Skeletal muscle tissue (tissue), 4 donors: Measurements from ENCODE around the gene PRDX3. TPM values are rescaled to one million over a fixed set of nuclear protein-coding genes. Genes with fewer than 3 reads are reported as not detected.

Experiments used
- H3K27ac ChIP-seq: one replicate; pipeline ENCODE4 v1.7.0; 2013; ENCODE audit warnings: mild to moderate bottlenecking, low read depth, low read length, inconsistent platforms
- H3K27me3 ChIP-seq, 3 donors: one replicate each; pipeline ENCODE4 v1.7.0; 2013; ENCODE audit warnings: low read length in 3 of 3; ENCODE audit not compliant: control insufficient read depth in 3 of 3, insufficient read depth in 3 of 3
- H3K36me3 ChIP-seq, 3 donors: one replicate each; pipeline ENCODE4 v1.7.0; 2013; ENCODE audit warnings: low read length in 3 of 3; ENCODE audit not compliant: control insufficient read depth in 3 of 3, insufficient read depth in 3 of 3
- H3K4me1 ChIP-seq, 3 donors: one replicate each; pipeline ENCODE4 v1.7.0; 2013; ENCODE audit warnings: low read length in 3 of 3, mild to moderate bottlenecking in 3 of 3; ENCODE audit not compliant: control insufficient read depth in 3 of 3, insufficient read depth in 3 of 3
- H3K4me3 ChIP-seq, 3 donors: one replicate each; pipeline ENCODE4 v1.7.0; 2013; ENCODE audit warnings: low read length in 3 of 3
- H3K9ac ChIP-seq, 3 donors: one replicate each; pipeline ENCODE4 v1.7.0; 2013; ENCODE audit warnings: low read length in 3 of 3, mild to moderate bottlenecking in 3 of 3, moderate library complexity in 2 of 3, low read depth in 1 of 3
- H3K9me3 ChIP-seq, 3 donors: one replicate each; pipeline ENCODE4 v1.7.0; 2013; ENCODE audit warnings: low read length in 3 of 3; ENCODE audit not compliant: control insufficient read depth in 3 of 3
- total RNA-seq: library from RNA; depleted of rRNA; stranded (reverse); fragments of >200 nt; gene quantifications from one replicate; pipeline ENCODE4 v1.2.3, GENCODE V29; 2014
- donor health status: Osteomylitis.

Gene PRDX3
- total RNA-seq, 1 donor from 2014 or later, result 89.2 TPM

- Histone ChIP-seq H3K27me3 (no peaks in the 10 kb centered on the region), H3K4me1 (peaks cover 18 to 19% (median 18%) of the 10 kb centered on the region in 3 donors), H3K36me3 (peaks cover 0 to 2% (median 0%) of the 10 kb centered on the region in 3 donors), H3K27ac (no peak overlapping the region), H3K4me3 (no peak overlapping the region), H3K9ac (no peak overlapping the region), H3K9me3 (no peaks in the 10 kb centered on the region)
Observed at GRCh38 chr10:119216127-119216526, 37.5 kb upstream of the PRDX3 start.

GRCh38 chr10:119215371-119215770, 36.8 kb upstream of the PRDX3 start:
- Histone ChIP-seq H3K9ac (no peak overlapping the region), H3K36me3 (peaks cover 0 to 2% (median 0%) of the 10 kb centered on the region in 3 donors), H3K4me3 (no peak overlapping the region), H3K4me1 (peaks cover 18 to 19% (median 18%) of the 10 kb centered on the region in 3 donors), H3K9me3 (no peaks in the 10 kb centered on the region), H3K27me3 (no peaks in the 10 kb centered on the region), H3K27ac (no peak overlapping the region)

DNA sequence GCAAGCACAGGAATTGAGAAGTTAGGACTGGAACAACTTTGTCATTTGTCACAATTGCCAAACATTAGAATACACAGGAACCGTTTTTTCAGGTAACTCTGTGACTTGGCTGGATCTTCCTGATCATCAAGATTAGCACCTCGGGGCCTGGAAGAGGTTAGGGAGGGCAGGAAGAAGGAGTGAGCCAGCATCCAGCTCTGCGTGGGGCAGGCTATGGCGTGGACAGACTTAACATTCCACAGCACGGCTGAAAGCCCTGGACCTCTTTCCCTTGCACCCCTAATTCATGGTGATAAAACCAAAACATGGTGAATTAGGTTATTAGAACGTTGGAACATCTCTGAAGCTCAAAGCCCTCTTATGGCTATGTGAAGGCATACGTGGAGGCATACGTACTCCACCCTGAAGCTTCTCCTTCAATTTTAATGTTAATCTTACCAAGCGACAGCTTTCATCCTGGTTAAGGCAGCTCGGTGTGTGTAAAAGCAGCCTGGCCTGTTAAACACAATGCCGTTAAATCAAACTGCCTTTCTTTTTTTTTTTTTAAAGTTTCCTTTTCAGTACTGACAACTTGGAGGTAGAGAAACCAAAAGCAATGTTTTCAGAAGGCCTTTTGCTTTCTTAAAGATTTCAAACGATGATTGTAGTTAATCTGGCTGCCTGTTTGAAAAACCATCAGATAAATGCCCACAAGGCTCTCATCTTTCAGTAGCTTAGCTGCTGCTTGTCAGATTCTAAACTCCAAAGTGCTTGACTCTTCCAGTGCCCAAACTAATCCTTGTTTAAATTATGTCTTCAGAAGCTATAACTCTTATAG, 33.2 kb upstream of the PRDX3 start:
- peak overlapping the region in 2 of 3 donors; percentile 31 for H3K4me3 ChIP-seq
- peaks cover 0 to 2% (median 0%) of the 10 kb centered on the region in 3 donors for H3K36me3 ChIP-seq
- H3K9me3 ChIP-seq, result no peaks in the 10 kb centered on the region
- H3K27ac ChIP-seq, result peak overlapping the region; percentile 64
- H3K4me1 ChIP-seq, result peaks cover 23 to 27% (median 25%) of the 10 kb centered on the region in 3 donors
- no peaks in the 10 kb centered on the region for H3K27me3 ChIP-seq
- peak overlapping the region; percentile 16 to 50 (median 45) for H3K9ac ChIP-seq

- Histone ChIP-seq H3K4me1 (peaks cover 27 to 32% (median 29%) of the 10 kb centered on the region in 3 donors), H3K27me3 (no peaks in the 10 kb centered on the region), H3K36me3 (peaks cover 0 to 2% (median 0%) of the 10 kb centered on the region in 3 donors), H3K4me3 (no peak overlapping the region), H3K27ac (peak overlapping the region; percentile 64), H3K9ac (no peak overlapping the region), H3K9me3 (no peaks in the 10 kb centered on the region)
Observed at GRCh38 chr10:119211176-119211575, 32.6 kb upstream of the PRDX3 start.

DNA sequence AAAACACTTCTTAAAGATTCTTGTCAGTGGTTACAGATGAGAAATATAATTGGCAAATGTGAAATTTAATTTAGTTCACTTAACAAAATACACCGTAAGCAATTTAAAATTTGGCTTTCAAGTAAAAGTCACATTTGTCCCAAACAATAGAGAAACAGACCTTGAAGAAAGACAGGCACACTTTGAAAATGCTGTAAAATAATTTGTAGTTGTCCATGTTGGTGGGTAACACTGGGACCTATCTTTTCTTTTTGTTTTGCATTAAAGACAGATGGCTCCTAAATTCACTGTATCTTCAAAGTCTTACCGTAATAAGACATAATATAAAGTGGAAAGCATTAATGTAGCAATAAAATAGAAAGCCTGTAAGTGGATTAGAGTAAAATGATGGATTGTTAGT, 32.0 kb upstream of the PRDX3 start:
- Histone ChIP-seq H3K9me3 (no peaks in the 10 kb centered on the region), H3K36me3 (peaks cover 0 to 2% (median 0%) of the 10 kb centered on the region in 3 donors), H3K4me3 (no peak overlapping the region), H3K4me1 (peaks cover 31 to 36% (median 34%) of the 10 kb centered on the region in 3 donors), H3K9ac (no peak overlapping the region), H3K27ac (peak overlapping the region; percentile 36), H3K27me3 (no peaks in the 10 kb centered on the region)

- Histone ChIP-seq H3K4me3 (peak overlapping the region; percentile 75 to 88 (median 87)), H3K36me3 (peaks cover 0 to 2% (median 0%) of the 10 kb centered on the region in 3 donors)
Observed at GRCh38 chr10:119209736-119210355, 31.2 kb upstream of the PRDX3 start.

GRCh38 chr10:119209035-119209735, 30.6 kb upstream of the PRDX3 start:
- Histone ChIP-seq H3K27me3 (no peaks in the 10 kb centered on the region), H3K4me3 (peak overlapping the region; percentile 75 to 88 (median 87)), H3K9ac (peak overlapping the region; percentile 72 to 85 (median 74)), H3K27ac (peak overlapping the region; percentile 51), H3K9me3 (no peaks in the 10 kb centered on the region), H3K4me1 (peaks cover 31 to 36% (median 34%) of the 10 kb centered on the region in 3 donors), H3K36me3 (peaks cover 0 to 2% (median 0%) of the 10 kb centered on the region in 3 donors)

More at GRCh38 chr10:119209736-119210355, 31.2 kb upstream of the PRDX3 start:
- H3K9ac ChIP-seq, result peak overlapping the region in 2 of 3 donors; percentile 74 to 85
- H3K9me3 ChIP-seq, result no peaks in the 10 kb centered on the region
- peaks cover 31 to 36% (median 34%) of the 10 kb centered on the region in 3 donors for H3K4me1 ChIP-seq
- H3K27ac ChIP-seq, result peak overlapping the region; percentile 51
- H3K27me3 ChIP-seq, result no peaks in the 10 kb centered on the region

- Histone ChIP-seq H3K4me1 (peaks cover 31 to 36% (median 34%) of the 10 kb centered on the region in 3 donors), H3K27me3 (no peaks in the 10 kb centered on the region), H3K9ac (peak overlapping the region; percentile 54 to 85 (median 74)), H3K4me3 (peak overlapping the region; percentile 75 to 88 (median 87)), H3K36me3 (peaks cover 0 to 2% (median 0%) of the 10 kb centered on the region in 3 donors), H3K9me3 (no peaks in the 10 kb centered on the region), H3K27ac (peak overlapping the region; percentile 51)
Observed at GRCh38 chr10:119208553-119208940, 29.9 kb upstream of the PRDX3 start.

GRCh38 chr10:119207713-119208552, 29.3 kb upstream of the PRDX3 start:
- H3K4me1 ChIP-seq, result peaks cover 30 to 35% (median 34%) of the 10 kb centered on the region in 3 donors
- peak overlapping the region; percentile 48 to 85 (median 74) for H3K9ac ChIP-seq
- H3K9me3 ChIP-seq, result no peaks in the 10 kb centered on the region
- no peaks in the 10 kb centered on the region for H3K27me3 ChIP-seq
- H3K27ac ChIP-seq, result peak overlapping the region; percentile 51
- H3K36me3 ChIP-seq, result peaks cover 0 to 2% (median 0%) of the 10 kb centered on the region in 3 donors
- peak overlapping the region; percentile 75 to 88 (median 87) for H3K4me3 ChIP-seq
